ENCODE data around the gene GOLGA5. TPM values are rescaled to one million over a fixed set of nuclear protein-coding genes. Genes with fewer than 3 reads are reported as not detected.
"Not testable (repeated sequence)": the region's sequence is repeated elsewhere in the genome, so short reads cannot be mapped to it uniquely, and the experiment has no call there.

The GOLGA5 gene
- 21.9 and 35.4 TPM in 2 replicates for total RNA-seq (2014; rRNA removed; shearing (Covaris generic))

GRCh38 chr14:92793709-92794546 lies at the start of gene GOLGA5:
TSS of gene GOLGA5 (plus strand) at chr14:92794305. CDS start at chr14:92797438, 3,133 bp downstream.
- DNase-seq (ENCODE audit: low spot score) = peak; percentile 94

DNA sequence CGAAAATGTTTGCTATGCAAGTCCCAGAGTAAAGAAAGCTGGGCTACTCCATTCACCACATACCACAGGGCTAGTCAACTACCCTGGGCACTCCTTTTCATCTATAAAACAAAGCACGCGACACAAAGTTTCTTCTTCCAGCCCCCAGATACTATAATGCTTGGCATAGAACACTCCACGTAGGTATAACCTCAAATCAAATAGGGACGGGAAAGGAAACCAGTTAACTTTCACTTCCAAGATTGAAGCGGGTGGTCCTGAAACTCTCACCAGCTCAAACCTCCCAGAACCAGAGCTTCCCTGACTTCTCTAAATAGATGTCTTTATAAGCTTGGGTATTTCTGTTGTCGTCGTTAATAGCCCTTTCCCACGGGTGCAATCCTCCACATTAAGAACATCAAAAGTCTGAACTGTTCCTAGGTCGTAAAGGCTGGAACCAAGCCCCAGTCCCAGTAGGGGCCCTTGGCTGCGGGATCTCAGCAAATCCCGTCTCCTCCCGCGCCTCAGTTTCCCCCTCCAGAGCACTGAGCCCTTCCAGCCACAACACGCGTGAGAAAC lies 46.3 kb upstream of the GOLGA5 start:
- no peak for DNase-seq (ENCODE audit: low spot score)

DNA sequence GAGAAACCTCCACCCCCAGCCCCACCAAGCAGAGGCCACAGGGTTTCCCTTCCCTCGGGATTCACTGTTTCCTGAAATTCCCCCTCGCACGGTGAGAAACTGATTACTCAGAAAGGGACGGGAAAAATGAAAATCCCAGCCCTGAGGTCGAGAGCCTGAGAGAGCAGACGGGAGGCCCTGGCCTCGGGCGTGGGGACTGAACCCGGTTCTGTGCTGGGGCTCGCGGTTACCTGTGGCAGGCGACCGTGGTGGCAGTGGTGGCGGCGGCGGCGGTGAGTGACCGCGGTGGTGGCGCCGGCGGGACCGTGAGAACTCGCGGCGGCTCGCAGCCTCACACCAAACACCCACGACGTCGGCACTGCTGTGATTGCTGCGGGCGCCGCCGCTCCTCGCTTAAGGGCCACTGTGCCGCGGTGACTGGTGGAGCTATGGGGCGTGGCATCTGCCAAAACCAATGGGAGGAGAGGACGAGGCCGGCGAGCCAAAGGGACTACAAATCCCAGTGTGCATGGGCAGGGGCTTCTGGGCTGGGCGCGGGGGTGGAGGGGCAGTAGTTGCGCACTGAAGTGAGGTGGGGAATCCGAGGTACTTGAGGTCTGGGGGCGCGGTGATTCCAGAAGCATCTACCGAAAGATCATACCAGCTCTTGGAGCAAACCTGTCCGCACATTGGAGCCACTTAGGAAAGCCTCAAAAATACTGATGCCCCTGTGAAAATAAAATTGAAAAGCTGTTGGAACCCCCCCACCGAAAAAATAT lies 45.7 kb upstream of the GOLGA5 start, which contains the start of gene LGMN:
TSS of gene LGMN (minus strand) at position 369 of the 758 bp plus-strand sequence. CDS start 15,841 bp downstream, outside the sequence.
- DNase-seq (ENCODE audit: low spot score) = peak; percentile 92

DNA sequence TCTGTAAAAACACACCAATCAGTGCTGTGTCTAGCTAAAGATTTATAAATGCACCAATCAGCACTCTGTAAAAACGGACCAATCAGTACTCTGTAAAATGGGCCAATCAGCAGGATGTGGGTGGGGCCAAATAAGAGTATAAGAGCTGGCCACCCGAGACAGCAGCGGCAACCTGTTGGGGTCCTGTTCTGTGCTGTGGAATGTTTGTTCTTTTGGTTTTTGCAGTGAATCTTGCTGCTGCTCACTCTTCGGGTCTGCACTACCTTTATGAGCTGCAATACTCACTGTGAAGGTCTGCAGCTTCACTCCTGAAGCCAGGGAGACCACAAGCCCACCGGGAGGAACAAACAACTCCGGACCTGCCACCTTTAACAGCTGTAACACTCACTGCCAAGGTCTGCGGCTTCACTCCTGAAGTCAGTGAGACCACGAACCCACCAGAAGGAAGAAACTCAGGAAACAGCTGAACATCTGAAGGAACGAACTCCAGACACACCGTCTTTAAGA lies 43.8 kb upstream of the GOLGA5 start:
- not testable (repeated sequence) for DNase-seq (ENCODE audit: low spot score)

- no peak for DNase-seq (ENCODE audit: low spot score)
Observed at GRCh38 chr14:92750994-92751400, 43.1 kb upstream of the GOLGA5 start.

GRCh38 chr14:92751819-92752218 lies 42.3 kb upstream of the GOLGA5 start:
- no peak for DNase-seq (ENCODE audit: low spot score)

- DNase-seq (ENCODE audit: low spot score) = no peak
Observed at GRCh38 chr14:92753250-92753649, 40.9 kb upstream of the GOLGA5 start.

GRCh38 chr14:92754966-92755365 lies 39.1 kb upstream of the GOLGA5 start:
- no peak for DNase-seq (ENCODE audit: low spot score)

DNA sequence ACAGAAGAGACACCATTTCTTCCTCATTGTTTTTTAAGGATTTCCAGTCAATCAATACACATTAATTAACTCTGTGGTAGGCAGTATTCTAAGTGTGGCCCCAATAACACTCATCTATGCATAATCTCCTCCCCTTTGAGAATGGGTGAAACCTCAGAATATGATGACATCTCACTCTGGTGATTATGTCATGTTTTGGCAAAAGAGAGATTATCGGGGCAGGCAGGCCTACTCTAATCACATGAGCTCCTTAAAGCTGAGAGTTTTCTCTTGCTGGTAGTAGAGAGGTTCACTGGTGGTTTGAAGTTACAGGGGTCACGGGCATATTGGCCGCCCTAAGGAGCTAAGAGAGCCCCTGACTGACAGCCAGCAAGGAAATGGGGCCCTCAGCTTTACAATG lies 38.6 kb upstream of the GOLGA5 start:
- no peak for DNase-seq (ENCODE audit: low spot score)

GRCh38 chr14:92756446-92756845 lies 37.7 kb upstream of the GOLGA5 start:
- DNase-seq (ENCODE audit: low spot score) = no peak

DNA sequence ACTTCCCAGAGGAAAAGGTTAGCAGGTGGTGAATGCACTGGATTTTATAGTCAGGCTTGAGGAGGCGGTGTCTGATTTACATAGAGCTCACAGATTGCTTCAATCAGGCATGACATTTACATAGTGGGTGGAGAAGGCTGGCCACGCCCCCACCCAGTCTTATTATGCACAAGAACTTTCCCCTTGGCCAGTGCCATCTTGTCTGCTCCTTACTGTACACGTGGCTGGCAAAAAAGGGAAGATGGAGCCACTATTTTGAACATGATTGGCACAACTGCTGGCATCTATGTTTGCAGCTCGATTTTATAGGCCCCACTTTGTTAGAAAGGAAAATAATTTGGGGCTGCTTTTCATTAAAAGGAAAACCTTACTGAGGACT lies 34.8 kb upstream of the GOLGA5 start:
- DNase-seq (ENCODE audit: low spot score) = peak; percentile 69

DNA sequence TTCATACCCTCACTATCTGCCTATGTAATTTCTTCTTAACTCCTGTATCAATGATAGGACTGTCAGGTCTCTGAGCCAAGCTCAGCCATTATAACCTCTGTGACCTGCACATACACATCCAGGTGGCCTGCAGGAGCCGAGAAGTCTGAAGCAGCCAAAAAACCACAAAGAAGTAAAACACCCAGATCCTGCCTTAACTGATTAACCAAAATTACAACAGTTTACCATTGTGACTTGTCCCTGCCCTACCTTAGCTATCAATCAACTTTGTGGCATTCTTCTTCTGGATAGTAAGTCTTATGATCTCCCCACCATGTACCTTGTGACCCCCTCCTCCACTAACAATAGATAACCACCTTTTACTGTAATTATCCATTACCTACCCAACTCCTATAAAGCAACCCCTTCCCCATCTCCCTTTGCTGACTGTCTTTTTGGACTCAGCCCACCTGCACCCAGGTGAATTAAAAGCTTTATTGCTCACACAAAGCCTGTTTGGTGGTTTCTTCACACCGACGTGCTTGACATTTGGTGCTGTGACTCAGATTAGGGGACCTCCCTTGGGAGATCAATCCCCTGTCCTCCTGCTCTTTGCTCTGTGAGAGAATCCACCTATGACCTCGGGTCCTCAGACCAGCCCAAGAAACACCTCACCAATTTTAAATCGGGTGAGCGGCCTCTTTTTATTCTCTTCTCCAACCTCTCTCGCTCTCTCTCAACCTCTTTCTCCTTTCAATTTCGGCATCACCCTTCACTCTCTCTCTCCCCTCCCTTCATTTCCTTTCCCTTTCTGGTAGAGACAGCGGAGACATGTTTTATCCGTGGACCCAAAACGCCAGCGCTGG lies 34.2 kb upstream of the GOLGA5 start:
- no peak for DNase-seq (ENCODE audit: low spot score)

- DNase-seq (ENCODE audit: low spot score) = no peak
Observed at GRCh38 chr14:92760524-92760805, 33.6 kb upstream of the GOLGA5 start.

GRCh38 chr14:92763666-92764631 lies 30.2 kb upstream of the GOLGA5 start:
- not testable (repeated sequence) for DNase-seq (ENCODE audit: low spot score)

GRCh38 chr14:92768236-92768635 lies 25.9 kb upstream of the GOLGA5 start:
- not testable (repeated sequence) for DNase-seq (ENCODE audit: low spot score)

- DNase-seq (ENCODE audit: low spot score) = no peak
Observed at GRCh38 chr14:92768795-92769194, 25.3 kb upstream of the GOLGA5 start.

GRCh38 chr14:92770484-92770883 lies 23.6 kb upstream of the GOLGA5 start:
- DNase-seq (ENCODE audit: low spot score) = no peak

DNA sequence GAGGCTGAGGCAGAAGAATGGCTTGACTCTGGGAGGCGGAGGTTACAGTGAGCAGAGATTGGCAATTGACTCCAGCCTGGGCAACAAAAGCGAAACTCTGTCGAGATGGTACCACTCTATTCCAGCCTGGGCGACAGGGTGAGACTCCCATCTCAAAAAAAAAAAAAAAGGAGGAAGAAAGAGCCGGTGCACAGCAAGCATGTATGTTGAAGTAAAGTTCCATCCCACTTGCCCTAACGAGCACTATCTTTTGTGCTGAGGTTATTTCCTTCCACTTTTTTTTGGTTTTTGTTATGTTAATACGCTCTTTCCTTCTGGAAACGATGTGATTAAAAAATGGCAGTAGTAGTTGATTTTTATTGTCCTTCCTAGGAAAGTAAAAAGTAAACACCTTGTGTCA lies 19.5 kb upstream of the GOLGA5 start:
- no peak for DNase-seq (ENCODE audit: low spot score)

GRCh38 chr14:92775292-92775691 lies 18.8 kb upstream of the GOLGA5 start:
- DNase-seq (ENCODE audit: low spot score) = not testable (repeated sequence)

- not testable (repeated sequence) for DNase-seq (ENCODE audit: low spot score)
Observed at GRCh38 chr14:92778868-92779565, 15.1 kb upstream of the GOLGA5 start.
